Cerebellar cortex (tissue), 1 donor: ENCODE data around the gene ROS1.
"Not testable (repeated sequence)": the region's sequence is repeated elsewhere in the genome, so short reads cannot be mapped to it uniquely, and the experiment has no call there.

ENCODE experiments used
- DNase-seq: peaks from one replicate; pipeline ENCODE4 v3.0.0-alpha.2; 2015; ENCODE audit warnings: low spot score

Gene ROS1

GRCh38 chr6:117380298-117380697, 45.4 kb downstream of the ROS1 start:
- no peak for DNase-seq

DNA sequence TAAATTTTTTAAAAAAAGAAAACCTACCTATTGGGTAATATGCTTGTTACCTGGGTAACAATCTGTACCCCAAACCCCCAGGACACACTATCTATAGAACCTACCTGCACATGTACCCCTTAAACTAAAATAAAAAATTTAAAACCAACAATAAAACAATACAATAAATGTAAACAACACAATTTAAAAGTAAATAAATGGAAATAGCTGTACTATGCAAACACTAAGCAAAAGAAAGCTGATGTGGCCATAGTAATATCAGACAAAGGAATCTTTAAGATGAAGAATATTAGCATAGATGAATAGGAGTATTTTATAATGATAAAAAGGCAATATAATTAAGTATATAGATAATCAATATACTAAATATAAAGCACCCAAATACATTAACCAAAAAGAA, 50.3 kb downstream of the ROS1 start:
- no peak for DNase-seq

DNA sequence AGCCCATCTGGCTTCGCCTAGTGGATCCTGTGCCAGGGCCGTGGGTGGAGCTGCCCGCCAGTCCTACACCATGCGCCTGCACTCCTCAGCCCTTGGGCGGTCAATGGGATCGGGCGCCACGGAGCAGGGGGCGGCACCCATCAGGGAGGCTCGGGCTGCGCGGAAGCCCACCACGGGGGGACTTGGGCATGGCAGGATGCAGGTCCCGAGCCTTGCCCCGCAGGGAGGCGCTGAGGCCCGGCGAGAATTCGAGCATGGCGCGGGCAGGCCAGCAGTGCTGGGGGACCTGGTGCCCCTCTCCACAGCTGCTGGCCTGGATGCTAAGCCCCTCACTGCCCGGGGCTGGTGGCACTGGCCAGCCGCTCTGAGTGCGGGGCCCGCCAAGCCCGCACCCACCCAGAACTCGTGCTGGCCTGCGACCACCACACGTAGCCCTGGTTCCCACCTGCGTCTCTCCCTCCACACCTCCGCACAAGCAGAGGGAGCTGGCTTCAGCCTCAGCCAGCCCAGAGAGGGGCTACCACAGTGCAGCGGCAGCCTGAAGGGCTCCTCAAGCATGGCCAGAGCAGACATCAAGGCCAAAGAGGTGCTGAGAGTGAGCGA, 52.4 kb downstream of the ROS1 start:
- DNase-seq: no peak

DNA sequence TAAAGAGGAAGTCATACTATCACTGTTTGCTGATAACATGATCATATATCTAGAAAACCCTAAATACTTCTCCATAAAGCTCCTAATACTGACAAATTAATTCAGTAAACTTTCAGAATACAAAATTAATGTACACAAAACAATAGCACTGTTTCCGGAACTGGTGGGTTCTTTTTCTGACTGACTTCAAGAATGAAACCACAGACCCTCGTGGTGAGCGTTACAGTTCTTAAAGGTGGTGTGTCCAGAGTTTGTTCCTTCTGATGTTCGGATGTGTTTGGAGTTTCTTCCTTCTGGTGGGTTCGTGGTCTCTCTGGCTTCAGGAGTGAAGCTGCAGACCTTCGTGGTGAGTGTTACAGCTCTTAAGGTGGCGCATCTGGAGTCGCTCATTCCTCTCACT, 53.5 kb downstream of the ROS1 start:
- DNase-seq: not testable (repeated sequence)

DNA sequence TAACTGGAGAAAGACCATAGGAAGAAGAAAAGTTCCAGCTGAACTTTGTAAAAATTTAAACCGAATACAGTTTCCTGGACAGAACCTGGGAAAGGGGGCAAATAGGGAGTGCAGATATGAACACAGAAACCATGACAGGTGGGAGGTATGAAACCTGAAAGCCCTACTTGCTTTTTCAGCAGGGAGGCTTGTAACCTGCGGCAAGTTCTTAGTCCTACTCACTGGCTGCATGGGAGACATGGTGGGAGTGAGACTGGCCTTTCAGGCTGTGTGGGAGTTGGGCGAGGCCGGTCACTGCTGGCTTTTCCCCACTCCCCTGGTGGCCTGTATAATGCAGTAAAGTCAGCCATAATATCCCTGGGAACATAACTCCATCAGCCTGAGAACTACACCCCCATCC, 54.2 kb downstream of the ROS1 start:
- DNase-seq: no peak

- DNase-seq: no peak
These were observed 66.2 kb downstream of the ROS1 start for GRCh38 chr6:117359581-117359980.

- no peak for DNase-seq
These were observed 71.1 kb downstream of the ROS1 start for GRCh38 chr6:117354671-117355070.

DNA sequence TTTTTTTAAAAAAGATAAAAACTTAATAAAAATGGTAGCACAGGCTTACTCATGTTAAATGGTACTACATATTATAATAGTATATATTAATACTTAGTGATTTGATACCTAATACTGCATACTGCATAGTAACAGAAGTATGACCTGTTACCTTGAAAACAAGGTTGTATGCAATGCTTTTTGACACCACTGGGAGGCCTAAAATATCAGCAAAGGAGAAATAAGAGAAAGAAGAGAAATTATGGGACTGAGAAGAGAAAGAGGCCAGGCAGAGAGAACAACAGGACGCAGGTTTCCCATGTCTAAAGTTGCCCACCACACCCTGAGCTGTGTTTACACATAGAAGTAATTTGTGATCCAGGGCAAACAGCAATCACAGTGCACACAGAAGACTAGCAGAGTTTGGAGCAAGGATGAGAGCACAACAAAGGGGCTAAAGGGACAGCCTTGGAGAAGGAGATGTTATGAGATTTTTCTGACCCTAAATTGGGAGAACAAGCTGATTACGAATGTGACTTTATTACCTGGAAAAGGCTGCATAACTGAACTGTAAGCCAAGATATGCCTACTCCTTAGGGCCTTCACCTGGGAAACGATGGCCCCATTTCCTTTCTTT, 73.2 kb downstream of the ROS1 start:
- DNase-seq: peak; percentile 52

DNA sequence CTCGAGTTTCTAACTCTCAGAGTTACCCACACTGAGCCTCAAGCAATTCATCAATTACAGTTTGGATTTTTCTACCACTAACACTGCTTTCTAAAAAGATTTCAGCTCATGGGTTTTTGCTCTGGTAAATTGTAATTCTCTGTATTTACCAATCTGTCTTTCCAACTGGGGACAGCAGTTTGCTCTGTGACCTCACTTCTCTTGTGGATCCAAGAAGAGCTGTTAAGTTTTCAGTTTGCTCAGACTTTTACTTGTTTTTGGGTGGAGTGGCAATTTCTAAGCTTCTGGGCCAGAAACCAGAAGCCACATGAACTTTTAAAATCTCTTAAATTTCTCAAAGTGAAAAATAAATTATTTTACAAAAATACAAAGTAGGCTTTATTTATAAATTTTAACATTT, 74.2 kb downstream of the ROS1 start:
- DNase-seq: no peak

DNA sequence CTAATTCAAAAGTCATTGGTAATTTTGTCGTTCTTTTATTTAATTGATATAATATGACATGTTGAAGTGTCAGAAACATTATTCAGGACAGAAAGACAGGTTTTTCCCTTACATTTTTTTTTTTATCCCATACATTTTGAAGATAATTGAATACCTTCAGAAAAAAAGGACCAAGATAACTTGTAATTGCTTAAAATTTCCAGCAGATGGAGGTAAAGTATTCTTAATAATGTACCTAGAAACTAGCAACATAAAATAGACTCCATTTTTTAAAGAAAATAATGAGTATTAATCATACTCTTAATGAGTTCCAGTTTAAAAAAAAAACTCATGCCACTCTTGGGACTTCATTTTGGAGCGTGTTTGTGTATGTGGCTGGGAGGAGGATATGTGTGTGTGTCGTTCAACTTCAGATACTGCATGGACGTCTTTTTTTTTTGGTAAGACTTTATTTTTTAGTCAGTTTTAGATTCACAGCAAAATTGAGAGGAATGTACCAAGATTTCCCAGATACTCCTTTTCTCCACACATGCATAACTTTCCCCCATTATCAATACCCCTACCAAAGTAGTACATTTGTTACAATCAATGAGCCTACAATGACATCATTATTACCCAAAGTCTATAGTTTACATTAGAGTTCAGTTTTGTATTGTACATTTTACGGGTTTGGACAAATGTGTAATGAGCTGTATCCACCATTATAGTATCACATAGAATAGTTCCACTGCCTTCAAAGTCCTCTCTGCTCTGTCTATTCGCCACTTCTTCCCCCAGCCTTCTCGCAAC, 79.4 kb downstream of the ROS1 start:
- peak; percentile 47 for DNase-seq

DNA sequence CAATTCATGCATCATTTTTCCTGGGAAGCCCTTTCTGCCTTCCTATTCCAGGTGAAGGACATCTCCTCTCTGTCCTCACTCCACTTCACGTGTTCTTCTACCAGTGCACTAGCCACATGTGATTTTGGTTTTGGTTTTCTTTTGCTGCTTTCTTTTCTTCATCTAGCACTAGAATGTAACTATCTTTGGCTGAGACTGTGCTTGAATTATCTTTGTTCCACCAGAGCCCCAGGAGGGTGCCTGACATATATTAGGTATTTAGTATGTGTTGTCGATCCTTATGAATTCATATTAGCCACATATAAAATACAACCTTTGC, 80.5 kb downstream of the ROS1 start:
- no peak for DNase-seq

DNA sequence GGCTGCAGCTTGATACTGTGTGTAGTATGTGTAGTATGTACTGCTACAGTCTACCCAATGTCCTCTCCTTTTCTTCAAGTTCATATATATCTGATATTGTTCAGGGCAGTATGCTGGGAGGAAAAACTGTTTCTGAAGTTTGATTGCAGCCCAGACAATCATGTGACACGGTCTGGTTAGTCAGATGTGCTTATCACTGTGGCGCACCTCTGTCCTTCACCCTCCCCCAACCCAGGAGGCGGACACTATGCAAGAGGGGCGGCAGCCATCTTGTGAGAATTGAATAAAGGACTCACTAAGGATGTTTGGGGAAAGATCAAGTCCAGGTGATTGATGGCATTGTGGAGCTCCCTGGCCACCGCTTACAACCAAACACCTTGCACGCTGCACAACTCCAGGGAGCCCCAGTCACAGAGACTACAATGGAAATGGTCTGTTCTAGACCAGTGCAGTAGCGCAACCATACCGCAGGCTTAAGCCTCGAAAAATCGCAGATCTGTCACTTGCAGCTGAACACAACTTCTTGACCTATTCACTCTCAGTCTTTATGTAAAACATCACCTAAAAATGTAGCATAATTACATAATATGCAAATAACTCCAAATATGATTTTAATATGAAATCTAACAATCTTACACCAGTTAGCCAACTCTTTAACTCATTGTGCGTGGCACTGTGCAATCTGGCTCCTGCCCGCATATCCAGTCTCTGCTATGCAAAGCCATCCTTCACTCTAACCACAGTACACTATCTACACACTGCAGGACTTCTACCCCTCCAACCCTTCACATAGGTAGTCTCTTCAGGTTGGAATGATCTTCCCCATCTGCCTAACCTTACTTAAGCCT, 81.1 kb downstream of the ROS1 start:
- DNase-seq: no peak

DNA sequence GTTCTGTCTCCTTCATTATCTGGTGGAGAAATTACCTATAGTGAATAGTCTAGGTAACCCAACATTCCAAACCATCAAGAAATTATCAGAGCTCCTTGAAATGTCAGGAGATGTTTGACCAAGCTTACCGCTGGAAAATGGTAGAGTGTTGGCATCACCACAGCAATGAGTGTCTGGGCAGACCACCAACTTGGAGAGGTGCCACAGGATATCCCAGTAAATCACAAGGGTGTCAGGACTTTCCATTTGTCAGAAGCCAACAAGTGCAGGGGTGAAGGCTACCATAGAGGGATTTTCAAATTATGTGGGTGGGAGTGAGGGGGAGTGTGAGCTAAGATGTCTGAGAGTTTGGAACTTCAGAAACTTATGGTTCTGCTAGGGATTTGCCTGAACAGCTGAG, 87.2 kb downstream of the ROS1 start:
- no peak for DNase-seq

GRCh38 chr6:117329926-117330325, 95.8 kb downstream of the ROS1 start:
- no peak for DNase-seq

- DNase-seq: no peak
These were observed 97.2 kb downstream of the ROS1 start for GRCh38 chr6:117328500-117328899.

DNA sequence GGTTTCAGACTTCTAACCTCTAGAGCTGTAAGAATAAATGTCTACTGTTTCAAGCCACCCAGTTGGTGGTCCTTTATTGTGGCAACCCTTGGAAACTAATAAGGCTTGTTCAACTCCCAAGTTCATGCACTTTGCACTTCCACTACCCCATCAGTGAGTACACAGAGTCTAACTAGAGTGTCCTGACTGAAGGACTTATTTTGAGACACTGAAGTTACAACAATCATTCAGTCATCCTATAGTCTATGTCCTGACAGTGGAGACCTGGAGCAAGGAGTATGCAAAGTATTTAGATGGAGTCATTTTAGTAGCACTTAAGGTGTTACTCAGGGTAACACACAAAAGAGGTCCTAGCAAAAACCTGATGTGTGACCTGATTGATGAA, 97.7 kb downstream of the ROS1 start:
- no peak for DNase-seq

DNA sequence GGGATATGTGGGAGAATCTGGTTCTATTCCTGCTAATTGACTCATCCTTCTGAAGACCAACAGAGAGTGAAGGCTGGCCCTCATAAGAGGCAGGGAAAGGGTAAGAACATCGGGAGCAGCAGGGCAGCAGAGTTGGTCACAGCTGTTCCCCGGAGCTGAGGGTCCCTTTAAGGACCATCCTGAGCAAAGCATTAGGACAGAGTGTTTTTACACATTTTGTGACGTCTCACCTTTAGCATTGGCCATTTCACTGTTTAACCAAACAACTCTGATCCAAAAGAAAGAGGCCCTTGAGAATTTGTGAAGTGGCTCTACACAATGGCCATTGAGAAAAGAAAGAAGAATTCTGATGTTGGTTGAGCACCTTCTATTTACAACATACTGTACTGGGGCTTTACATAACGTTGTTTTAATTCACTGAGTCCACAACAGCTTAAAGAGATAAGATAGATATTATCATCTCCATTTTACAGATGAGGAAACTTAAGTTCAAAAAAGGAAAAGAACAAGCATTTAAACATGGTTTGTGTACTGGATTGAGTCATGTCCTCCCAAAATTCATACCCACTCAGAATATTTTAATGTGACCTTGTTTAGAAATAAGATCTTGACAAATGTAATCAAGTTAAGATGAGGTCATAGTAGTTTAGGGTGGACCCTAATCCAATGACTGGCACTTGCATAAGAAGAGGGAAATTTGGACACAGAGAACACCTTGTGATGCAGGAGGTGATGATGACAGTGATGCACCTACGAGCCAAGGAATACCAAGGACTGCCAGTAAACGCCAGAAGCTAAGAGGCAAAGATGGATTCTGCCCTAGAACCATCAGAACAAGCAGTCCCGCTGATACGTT, 98.4 kb downstream of the ROS1 start:
- DNase-seq: no peak

GRCh38 chr6:117326396-117326795, 99.3 kb downstream of the ROS1 start:
- no peak for DNase-seq

- DNase-seq: peak; percentile 15
These were observed 108.5 kb downstream of the ROS1 start for GRCh38 chr6:117317261-117317660.

DNA sequence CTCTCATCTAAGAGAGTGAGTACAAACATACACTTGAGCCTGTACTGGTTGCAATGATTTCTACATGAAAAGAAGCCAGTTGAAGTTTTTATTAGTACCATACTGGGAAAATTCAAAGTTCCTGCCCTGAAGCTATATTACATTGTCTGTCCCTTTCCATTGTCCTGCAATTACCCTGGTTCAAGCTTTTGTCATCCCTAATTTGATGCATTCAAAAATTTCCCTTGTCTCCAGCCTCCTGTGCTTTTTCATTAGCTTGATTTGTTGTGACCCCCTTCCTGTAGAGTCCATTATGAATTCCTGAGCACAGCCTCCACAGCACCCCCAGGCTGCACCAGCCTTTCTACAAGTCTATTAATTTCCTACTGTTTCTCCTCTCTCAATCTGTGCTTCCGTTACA, 114.0 kb downstream of the ROS1 start:
- DNase-seq: no peak

GRCh38 chr6:117311310-117311709, 114.4 kb downstream of the ROS1 start:
- no peak for DNase-seq

GRCh38 chr6:117309611-117310010, 116.1 kb downstream of the ROS1 start:
- no peak for DNase-seq
